CD4-positive, alpha-beta T cell treated with Interleukin-17A for 4 hours (primary cell): ENCODE data around the gene GNG2.
A peak's percentile ranks its signal among the peaks of the same experiment; 100 is the strongest.

Experiments
- DNase-seq: peaks from one replicate; pipeline ENCODE4 v3.0.0-alpha.2; 2020; ENCODE audit warnings: mixed read lengths

Gene GNG2

DNA sequence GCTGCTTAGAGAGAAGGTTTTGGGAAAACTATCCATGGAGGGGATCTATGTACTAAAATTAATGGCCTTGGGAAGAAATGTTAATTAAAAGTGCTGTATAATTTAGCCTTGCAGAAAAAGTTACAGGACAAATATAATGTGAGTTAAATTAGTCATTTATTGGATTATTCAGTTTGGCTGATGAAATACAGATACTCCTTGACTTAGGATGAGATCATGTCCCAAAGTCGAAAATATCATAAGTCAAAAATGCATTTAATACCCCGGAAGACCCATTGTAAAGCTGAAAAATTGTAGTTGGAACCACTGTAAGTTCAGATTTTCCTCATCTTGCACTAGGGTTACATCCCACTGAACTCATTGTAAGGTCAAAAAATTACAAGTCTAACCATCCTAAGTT, 138.7 kb downstream of the GNG2 start:
- DNase-seq: no peak

DNA sequence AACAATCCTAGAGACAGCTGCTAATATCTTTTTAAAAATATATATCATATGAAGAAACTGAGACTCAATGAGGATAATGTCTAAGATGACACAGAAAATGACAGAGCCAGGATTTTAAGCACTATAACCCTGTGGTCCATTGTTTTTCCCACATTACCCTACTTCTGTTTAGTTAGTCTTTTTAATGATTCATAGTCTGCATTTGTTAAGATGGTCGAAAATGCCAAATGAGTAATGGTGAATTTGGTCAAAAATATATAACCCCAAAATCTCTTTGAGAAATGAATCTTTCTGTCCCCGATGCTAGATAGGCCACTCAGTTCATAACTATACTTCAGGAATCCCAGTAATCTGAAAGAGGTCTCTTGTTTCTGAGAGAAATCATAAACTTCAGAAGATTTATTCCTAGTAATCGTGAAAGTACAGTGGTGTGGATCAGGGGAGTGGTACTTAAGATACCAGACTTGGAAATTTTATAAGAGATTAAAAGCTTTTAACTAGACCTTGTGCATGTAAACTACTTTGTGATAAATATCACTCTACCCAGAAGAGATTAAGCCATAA, 139.7 kb downstream of the GNG2 start:
- DNase-seq: no peak

DNA sequence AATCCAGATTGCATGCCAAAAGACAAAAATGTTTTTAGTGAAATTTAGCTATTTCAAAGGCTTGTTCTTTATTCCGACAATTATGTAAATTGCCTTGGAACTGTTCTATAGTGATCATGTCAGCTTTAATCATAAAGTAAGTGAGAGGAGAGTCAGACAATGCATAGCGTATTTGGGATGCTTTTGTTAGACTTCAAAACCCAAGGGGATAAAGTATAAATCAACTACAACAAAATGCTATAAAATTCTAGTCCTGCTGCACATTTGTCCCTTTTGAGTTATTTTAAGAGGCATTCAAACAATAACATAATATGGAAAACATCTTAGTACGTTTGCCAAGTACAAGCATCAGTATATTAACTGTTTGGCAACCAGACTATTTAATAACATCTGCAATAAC, 140.3 kb downstream of the GNG2 start:
- DNase-seq: no peak

DNA sequence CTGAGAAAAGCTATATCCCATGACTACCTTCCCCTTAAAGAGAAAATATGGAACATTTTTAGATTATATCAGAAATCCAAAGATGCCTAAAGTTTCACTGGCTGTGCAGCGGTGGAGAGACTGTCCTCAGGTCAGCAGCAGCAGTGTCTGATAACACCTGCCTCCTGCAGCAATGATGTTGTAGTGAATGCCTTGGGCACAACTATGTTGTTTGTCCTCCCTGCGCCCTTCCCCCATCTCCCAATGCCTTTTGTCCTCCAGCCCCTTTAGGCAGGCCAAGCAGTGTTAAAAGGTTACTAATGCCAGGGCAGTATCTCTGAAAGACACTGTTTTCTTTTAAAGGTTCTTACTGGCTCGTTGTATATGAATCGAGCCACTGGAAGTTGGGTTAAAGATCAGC, 142.1 kb downstream of the GNG2 start:
- no peak for DNase-seq

DNA sequence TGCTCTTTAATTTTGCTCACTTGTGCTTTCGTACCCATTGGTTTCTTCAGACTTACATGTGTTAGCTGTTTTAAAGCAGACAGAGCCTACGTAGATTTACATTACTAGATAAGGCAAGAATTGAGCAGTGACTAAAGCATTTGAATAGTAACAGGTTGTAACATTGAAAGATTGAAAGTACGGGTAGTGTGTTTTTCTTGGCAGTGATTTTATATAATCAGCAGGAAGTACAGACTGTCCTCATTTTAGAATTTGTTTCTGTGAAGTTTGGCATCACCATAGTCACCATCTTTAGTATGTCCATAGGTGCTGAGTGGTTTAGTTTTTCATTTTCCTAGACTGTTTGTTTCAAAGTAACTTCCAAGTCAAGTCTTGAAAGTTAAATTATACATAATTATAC, 142.9 kb downstream of the GNG2 start:
- DNase-seq: no peak

DNA sequence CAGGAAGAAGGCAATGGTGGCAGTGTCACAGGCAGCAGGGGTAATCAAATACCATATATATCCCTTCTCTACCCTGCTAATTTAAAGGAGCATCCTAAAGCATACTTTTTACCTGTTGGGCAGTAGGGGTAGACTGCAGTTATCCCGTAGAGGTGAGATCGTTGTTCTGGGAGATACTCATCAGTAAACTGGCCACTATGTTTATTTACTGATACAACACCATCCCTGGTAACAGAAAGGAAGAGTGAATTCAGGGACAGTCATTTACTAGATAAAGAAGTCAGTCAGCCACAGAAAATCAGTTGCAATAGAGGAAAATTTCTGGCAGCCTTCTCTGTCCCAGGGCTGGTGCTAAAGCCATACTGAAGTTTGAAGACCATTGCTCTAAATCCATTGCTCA, 145.2 kb downstream of the GNG2 start:
- DNase-seq: no peak

- no peak for DNase-seq
Measured at GRCh38 chr14:52006361-52006760, 145.9 kb downstream of the GNG2 start.

- DNase-seq: no peak
Measured at GRCh38 chr14:52007211-52007610, 146.8 kb downstream of the GNG2 start.

- no peak for DNase-seq
Measured at GRCh38 chr14:52007637-52008036, 147.2 kb downstream of the GNG2 start.

DNA sequence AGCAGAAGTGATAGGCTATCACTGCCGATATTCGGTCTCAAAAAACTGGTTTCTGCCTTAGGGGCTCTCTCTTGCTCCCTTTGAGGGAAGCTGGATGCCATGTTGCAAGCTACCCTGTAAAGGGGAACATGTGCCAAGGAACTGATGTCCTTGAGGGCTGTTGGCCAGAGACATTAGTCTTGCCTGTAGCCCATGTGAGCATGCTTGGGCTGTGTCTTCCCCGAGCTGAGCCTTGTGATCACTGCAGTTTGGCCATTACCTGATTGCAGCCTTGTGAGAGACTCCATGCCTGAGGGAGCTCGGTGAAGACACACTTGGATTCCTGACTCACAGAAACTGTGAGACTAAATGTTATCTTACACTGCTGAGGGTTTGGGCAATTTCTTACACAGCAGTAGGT, 147.7 kb downstream of the GNG2 start:
- DNase-seq: no peak

DNA sequence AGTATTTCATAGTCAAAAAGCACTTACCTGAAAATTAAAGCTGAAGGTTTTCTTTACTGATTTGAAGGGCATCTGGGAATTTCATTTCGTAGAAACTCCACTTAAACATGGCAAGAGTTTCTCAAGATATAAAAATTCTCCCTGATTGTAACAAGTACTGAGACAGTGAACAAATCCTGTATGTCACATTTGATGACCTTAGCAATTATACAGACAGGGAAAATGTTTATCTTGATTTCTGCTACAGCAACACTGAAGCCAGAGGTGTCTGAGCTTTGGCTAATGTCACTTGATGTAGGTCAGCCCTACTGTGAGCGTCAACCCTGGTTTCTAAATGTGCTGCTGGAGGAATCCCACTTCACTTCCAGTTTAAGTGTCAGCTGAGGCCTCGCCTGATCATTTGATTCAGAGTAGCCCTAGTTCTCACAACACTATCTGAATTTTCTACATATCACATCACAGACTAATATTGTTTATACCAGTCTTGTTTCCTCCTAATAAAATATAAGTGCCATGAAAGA, 149.8 kb downstream of the GNG2 start:
- DNase-seq: no peak

DNA sequence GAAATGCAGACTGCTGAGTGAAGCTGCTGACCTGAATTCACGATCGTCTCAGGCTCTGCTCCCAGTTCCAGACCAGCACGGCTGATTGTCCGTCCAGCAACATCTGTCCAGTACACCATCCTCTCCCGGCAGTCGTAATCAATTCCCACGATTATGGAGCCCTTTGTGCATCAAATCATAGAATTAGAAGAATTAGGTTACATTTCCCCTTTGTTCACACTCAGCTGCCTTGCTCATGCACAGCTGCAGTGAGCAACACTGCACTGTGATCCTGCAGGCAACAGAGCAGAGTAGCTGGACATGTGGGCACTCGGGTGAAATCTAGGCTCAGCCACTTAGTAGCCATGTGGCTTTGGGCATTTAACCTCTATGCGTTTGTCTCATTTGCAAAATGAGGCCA, 151.1 kb downstream of the GNG2 start:
- no peak for DNase-seq

GRCh38 chr14:52012635-52013034, 152.2 kb downstream of the GNG2 start:
- DNase-seq: no peak

DNA sequence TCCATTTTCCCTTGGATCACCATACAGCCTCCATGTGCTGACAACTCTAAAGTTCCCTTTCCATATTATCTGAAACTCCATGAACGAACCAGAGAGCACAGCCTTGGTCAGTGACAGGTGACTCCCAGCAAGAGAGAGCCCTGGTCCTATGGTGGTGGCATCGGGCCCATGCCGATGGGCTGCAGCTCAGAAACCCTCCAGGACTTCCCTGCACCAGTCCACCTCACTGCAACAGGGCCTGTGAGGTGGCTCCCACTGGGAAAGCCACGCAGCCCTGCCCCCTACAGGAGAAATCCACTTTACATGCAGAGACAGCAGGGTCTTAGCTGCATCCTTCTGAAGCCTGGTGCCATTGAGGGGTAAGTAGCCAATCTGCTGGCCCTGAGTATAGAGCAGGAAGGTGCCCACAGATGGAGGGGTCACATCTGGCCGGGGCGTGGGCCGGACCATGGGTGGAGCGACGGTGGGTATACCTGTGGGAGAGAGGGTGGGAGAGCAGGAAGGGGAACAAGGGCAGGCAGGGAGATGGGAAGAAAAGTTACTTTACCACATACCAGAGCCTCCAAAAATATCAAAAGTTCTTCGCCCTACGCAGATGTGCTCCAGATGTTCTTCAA, 153.7 kb downstream of the GNG2 start:
- DNase-seq: peak; percentile 10

DNA sequence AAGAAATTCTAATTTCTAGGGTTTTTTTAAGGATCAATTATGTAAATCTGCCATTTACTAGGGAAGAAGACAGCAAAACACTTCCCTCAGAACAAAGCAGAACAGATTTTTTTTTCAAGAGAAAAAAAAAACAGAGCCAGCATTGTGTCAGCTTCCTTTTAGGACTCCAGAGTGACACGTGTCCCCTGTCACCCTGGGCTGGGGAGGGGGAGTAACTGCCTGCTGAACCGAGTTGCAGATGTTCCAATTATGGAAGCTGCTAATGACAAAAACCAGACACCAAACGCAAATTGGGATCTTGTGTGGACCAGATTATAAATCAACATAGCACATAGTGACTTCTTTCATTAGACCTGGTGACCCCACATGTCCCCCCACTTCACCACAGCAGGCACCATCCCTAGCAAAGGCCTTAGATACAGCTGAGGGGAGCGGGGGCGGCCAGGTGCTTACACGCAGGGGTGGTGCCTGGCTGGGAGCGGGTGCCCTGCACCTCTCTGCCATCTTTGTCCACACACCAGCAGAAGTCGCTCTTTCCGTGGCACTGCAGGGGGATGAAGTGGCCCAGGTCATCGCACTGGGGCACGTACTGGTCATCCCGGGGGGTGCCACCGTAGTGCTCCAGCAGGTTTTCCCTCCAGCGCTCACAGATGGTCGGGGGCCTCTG, 154.3 kb downstream of the GNG2 start:
- no peak for DNase-seq

DNA sequence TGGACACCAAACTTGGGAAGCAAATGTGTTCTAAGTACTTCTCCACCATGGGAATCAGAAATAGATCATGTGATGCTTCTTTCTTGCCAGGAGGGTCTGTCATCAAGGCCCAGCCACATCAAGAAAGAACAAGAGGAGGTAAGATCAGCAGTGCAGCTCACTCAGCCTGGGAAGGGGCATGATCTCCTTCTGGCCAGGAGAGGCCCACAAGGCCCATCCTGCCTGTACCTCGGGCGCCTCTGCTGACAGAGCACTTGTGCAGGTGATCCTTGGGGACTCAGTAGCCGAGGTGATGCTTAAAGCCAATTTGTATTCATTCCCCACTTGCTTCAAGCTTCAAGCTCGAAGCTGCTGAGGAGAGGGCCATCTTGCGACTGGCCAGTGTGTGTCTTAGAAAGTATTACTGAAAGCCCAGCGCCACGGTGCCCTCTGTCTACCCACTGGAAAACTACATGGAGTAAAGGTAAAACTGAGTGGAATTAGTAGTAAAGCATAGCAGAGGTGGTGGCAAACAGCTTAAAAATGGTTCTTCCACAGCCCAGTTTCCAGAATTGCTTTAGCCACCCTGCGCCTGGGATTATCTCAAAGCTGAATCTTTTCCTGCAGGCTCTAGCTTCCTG, 155.1 kb downstream of the GNG2 start:
- DNase-seq: no peak

- DNase-seq: no peak
Measured at GRCh38 chr14:52018252-52018651, 157.8 kb downstream of the GNG2 start.

GRCh38 chr14:52018970-52019369, 158.6 kb downstream of the GNG2 start:
- no peak for DNase-seq
